Prostate gland (tissue), 2 donors: Measurements from ENCODE around the gene PHLDA2.

Experiments used
- CTCF ChIP-seq, 4 experiments: fragments of 200-600 bp in 2 of 4; fragments of 450-650 bp in 2 of 4; sonication (generic) in 2 of 4; IDR thresholded peaks; 1 replicate in 3 of 4; 2 replicates in 1 of 4; pipeline ENCODE4 v1.5.1; 2016 to 2019; ENCODE audit warnings: antibody characterized with exemption in 4 of 4, mild to moderate bottlenecking in 2 of 4, moderate library complexity in 2 of 4
- POLR2A ChIP-seq: fragments of 450-650 bp; IDR thresholded peaks from one replicate; pipeline ENCODE4 v1.6.1; 2016; ENCODE audit warnings: antibody characterized with exemption, mild to moderate bottlenecking

- TF ChIP-seq CTCF (IDR thresholded peaks at IDR 0.05): no peak
- TF ChIP-seq POLR2A: no peak
Measured at GRCh38 chr11:2883640-2883978, 45.6 kb downstream of the PHLDA2 start.
